ENCODE results near the gene C1QC. TPM values are rescaled to one million over a fixed set of nuclear protein-coding genes. Genes with fewer than 3 reads are reported as not detected.

Gene C1QC
- total RNA-seq (ENCODE audit: unreplicated experiment): not detected
- long read RNA-seq: 0 reads

DNA sequence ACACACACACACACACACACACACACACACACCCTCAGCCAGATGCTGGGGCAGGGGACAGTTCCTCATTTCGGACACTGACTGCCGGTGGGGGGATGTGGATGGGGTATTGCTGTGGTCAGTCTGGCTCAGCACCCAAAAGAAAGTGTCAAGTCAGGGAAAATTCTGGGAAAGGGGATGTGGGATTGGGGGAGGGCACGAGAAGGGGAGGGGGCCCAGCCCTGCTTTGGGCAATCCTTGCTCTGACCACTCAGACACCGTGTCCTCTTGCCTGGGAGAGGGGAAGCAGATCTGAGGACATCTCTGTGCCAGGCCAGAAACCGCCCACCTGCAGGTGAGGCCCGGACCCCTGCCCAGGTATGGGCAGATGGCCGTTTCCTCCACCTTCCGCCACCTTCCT is at the start of gene C1QC:
Gene C1QC (plus strand): TSS at position 253 of the 400 bp plus-strand sequence. CDS start 391 bp downstream, outside the sequence.
- no peak for DNase-seq
- peaks cover 10% of the 10 kb centered on the region for H3K27me3 Mint-ChIP-seq (ENCODE audit: unreplicated experiment)
- peaks cover 12% of the 10 kb centered on the region for H3K4me1 Mint-ChIP-seq (ENCODE audit: low read depth, unreplicated experiment)
- H3K36me3 Mint-ChIP-seq (ENCODE audit: unreplicated experiment): no peaks in the 10 kb centered on the region
- H3K9me3 Mint-ChIP-seq (ENCODE audit: unreplicated experiment): peaks cover 3% of the 10 kb centered on the region
- TF ChIP-seq CTCF (IDR thresholded peaks at IDR 0.05; ENCODE audit: partially characterized antibody, unreplicated experiment): no peak
- no peak within 1 kb of the TSS for H3K4me3 Mint-ChIP-seq (ENCODE audit: unreplicated experiment)
- H3K27ac Mint-ChIP-seq (ENCODE audit: unreplicated experiment): no peak within 1 kb of the TSS

- Mint-ChIP-seq H3K9me3 (ENCODE audit: unreplicated experiment) (peaks cover 6% of the 10 kb centered on the region), H3K4me3 (ENCODE audit: unreplicated experiment) (no peak overlapping the region), H3K4me1 (ENCODE audit: low read depth, unreplicated experiment) (no peaks in the 10 kb centered on the region), H3K36me3 (ENCODE audit: unreplicated experiment) (no peaks in the 10 kb centered on the region), H3K27ac (ENCODE audit: unreplicated experiment) (no peak overlapping the region), H3K27me3 (ENCODE audit: unreplicated experiment) (peaks cover 3% of the 10 kb centered on the region)
- DNase-seq: no peak
- no peak for TF ChIP-seq CTCF (IDR thresholded peaks at IDR 0.05; ENCODE audit: partially characterized antibody, unreplicated experiment)
Measured at GRCh38 chr1:22594396-22594795, 49.0 kb upstream of the C1QC start.

DNA sequence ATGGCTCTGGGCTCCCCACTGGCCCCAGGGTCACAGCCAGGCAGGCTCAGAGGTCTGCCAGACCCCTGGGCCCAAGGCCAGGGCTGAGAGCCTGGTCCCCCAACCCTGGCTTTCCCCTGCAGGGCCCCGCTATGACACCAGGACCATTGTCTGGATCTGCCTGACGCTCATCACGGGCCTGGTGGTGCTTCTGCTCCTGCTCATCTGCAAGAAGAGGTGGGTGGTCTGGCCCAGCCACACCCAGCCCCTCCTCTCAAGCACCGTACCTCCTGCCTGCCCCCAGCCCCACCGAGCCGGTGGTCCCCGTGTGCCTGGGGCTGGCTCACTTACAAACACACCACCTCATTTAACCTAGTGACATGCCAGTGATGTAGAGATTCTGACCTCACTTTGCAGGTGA is 48.3 kb upstream of the C1QC start:
- no peak for DNase-seq
- no peak for TF ChIP-seq CTCF (IDR thresholded peaks at IDR 0.05; ENCODE audit: partially characterized antibody, unreplicated experiment)
- no peak overlapping the region for H3K27ac Mint-ChIP-seq (ENCODE audit: unreplicated experiment)
- no peak overlapping the region for H3K4me3 Mint-ChIP-seq (ENCODE audit: unreplicated experiment)
- H3K9me3 Mint-ChIP-seq (ENCODE audit: unreplicated experiment): peaks cover 6% of the 10 kb centered on the region
- H3K27me3 Mint-ChIP-seq (ENCODE audit: unreplicated experiment): peaks cover 3% of the 10 kb centered on the region
- H3K36me3 Mint-ChIP-seq (ENCODE audit: unreplicated experiment): no peaks in the 10 kb centered on the region
- no peaks in the 10 kb centered on the region for H3K4me1 Mint-ChIP-seq (ENCODE audit: low read depth, unreplicated experiment)

DNA sequence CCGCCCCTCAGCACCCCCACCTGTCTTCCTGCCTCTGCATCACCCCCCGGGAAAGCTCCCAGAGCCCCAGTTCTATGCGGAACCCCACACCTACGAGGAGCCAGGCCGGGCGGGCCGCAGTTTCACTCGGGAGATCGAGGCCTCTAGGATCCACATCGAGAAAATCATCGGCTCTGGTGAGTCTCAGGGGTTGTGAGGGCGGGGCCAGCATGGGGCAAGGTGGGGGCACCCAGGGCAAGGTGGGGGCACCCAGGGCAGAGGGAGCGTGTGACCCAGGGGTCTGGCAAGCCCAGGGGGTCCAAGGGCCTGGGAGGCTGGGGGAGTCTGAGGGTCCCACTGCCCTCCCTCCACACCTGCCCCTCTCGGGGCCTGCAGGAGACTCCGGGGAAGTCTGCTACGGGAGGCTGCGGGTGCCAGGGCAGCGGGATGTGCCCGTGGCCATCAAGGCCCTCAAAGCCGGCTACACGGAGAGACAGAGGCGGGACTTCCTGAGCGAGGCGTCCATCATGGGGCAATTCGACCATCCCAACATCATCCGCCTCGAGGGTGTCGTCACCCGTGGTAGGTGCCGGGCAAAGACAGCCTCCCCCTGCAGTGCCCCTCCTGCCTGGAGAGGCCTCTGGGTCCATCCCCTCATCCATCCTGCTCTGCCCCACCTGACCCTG is 46.0 kb upstream of the C1QC start:
- peaks cover 2% of the 10 kb centered on the region for H3K27me3 Mint-ChIP-seq (ENCODE audit: unreplicated experiment)
- no peak for DNase-seq
- no peak for TF ChIP-seq CTCF (IDR thresholded peaks at IDR 0.05; ENCODE audit: partially characterized antibody, unreplicated experiment)
- H3K27ac Mint-ChIP-seq (ENCODE audit: unreplicated experiment): no peak overlapping the region
- peaks cover 2% of the 10 kb centered on the region for H3K9me3 Mint-ChIP-seq (ENCODE audit: unreplicated experiment)
- no peaks in the 10 kb centered on the region for H3K36me3 Mint-ChIP-seq (ENCODE audit: unreplicated experiment)
- no peak overlapping the region for H3K4me3 Mint-ChIP-seq (ENCODE audit: unreplicated experiment)
- no peaks in the 10 kb centered on the region for H3K4me1 Mint-ChIP-seq (ENCODE audit: low read depth, unreplicated experiment)

DNA sequence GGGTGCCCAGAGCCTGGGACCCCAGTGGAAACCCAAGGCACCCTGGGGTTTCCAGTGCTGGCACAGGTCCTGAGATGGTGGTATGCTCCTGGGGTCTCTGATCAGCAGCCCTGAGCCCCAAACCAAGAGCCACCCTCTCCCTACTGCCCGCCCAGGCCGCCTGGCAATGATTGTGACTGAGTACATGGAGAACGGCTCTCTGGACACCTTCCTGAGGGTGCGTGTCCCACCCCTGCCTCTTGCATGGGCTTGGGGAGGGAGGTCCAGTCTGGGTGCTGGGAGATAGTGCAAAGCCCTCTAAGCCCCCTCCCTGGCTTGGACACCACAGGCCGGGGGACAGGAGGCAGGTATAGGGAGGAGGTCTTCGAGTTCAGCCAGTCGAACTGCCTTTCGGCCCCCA is 45.4 kb upstream of the C1QC start:
- Mint-ChIP-seq H3K36me3 (ENCODE audit: unreplicated experiment) (no peaks in the 10 kb centered on the region), H3K4me1 (ENCODE audit: low read depth, unreplicated experiment) (no peaks in the 10 kb centered on the region), H3K9me3 (ENCODE audit: unreplicated experiment) (peaks cover 2% of the 10 kb centered on the region), H3K4me3 (ENCODE audit: unreplicated experiment) (no peak overlapping the region), H3K27ac (ENCODE audit: unreplicated experiment) (no peak overlapping the region), H3K27me3 (ENCODE audit: unreplicated experiment) (peaks cover 2% of the 10 kb centered on the region)
- DNase-seq: no peak
- no peak for TF ChIP-seq CTCF (IDR thresholded peaks at IDR 0.05; ENCODE audit: partially characterized antibody, unreplicated experiment)

Measured in glutamatergic neuron (in vitro differentiated cells).